AG09309 (cell line): Measurements from ENCODE around the gene WSCD2.

Source experiments
- DNase-seq: peaks from one replicate; pipeline ENCODE4 v3.0.0-alpha.2; 2010; ENCODE audit warnings: low read depth
- H3K4me3 ChIP-seq: 2 replicates; pipeline ENCODE4 v1.5.1; 2011; ENCODE audit warnings: mild to moderate bottlenecking, low read depth, low read length, moderate library complexity; ENCODE audit not compliant: control insufficient read depth
- TF ChIP-seq, protein P1 (sequence below): IDR thresholded peaks from 2 replicates; pipeline ENCODE4 v1.5.1; 2011; ENCODE audit warnings: mild to moderate bottlenecking, low read depth, low read length, inconsistent platforms; ENCODE audit not compliant: insufficient read depth, control insufficient read depth; ENCODE audit errors: missing control alignments

The WSCD2 gene

DNA sequence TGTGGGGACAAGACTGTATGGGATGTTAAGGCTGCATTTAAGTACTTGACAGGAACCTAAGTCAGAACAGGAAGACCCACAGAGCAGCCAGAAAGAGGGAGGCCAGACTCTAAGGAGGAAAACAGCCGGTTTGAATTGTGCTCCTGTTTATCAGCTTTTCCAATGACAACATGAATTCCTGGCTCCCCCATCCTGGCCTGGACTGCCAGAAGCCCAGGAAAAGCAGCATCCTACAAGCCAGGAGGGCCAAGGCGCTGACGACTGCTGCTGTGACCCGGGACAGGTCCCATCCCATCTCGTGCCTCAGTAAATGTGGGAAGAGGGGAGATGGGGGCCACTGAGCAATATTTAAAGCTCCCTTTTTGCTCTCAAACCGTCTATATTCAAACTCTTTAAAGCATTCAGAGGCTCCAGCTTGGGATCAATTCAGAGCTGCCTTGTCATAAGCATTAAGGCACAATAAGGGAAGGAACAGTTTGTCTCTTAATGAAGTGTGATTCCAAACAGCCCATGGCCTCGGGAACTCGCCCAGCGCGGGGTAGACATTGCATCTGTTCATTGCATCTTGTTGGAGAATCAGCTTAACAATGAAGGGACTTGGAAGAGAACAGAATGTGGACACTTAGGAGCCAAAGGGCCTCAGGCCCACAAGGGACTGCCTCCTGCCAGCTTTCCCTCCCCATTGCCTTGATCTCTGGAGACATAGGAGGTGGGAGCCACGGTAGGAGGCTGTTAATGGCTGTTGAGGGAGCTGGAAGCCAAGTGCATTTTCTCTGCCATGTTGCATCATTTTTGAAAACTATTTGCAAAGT, 160.5 kb downstream of the WSCD2 start:
- no peak overlapping the region for H3K4me3 ChIP-seq
- no peak for DNase-seq
- TF ChIP-seq, protein P1, sequence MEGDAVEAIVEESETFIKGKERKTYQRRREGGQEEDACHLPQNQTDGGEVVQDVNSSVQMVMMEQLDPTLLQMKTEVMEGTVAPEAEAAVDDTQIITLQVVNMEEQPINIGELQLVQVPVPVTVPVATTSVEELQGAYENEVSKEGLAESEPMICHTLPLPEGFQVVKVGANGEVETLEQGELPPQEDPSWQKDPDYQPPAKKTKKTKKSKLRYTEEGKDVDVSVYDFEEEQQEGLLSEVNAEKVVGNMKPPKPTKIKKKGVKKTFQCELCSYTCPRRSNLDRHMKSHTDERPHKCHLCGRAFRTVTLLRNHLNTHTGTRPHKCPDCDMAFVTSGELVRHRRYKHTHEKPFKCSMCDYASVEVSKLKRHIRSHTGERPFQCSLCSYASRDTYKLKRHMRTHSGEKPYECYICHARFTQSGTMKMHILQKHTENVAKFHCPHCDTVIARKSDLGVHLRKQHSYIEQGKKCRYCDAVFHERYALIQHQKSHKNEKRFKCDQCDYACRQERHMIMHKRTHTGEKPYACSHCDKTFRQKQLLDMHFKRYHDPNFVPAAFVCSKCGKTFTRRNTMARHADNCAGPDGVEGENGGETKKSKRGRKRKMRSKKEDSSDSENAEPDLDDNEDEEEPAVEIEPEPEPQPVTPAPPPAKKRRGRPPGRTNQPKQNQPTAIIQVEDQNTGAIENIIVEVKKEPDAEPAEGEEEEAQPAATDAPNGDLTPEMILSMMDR: no peak

DNA sequence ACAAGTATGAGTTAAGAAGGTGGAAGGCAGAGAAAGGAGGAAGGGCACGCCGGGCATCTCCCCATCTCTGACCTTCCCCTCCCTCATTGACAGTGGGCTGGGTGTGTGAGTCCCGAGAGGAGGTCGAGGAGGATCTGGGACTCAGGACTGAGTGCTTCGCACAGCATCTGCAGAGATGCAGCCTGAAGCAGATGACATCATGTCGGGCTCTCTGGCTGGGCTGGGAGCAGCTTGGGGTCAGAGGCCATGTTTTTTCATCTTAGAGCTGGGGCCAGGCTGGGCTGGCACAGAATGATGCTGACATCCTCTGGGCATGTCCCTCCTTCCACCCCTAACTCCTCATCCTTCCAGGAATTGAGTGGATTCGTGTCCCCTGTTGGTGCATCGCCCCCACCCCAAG, 166.6 kb downstream of the WSCD2 start:
- no peak for DNase-seq
- TF ChIP-seq, protein P1: no peak

DNA sequence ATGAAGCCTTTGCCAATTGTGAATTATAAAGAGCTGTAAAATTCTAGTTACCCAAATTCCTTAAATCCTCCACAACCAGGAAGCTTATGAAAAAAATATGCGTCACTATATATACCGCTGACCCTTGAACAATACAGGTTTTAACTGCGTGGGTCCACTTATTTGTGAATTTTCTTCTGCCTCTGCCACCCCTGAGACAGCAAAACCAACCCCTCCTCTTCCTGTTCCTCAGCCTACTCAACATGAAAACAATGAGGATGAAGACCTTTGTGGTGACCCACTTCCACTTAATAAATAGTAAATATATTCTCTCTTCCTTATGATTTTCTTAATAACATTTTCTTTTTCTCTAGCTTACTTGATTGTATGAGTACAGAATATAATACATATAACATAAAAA, 167.9 kb downstream of the WSCD2 start:
- no peak overlapping the region for H3K4me3 ChIP-seq
- TF ChIP-seq, protein P1: no peak
- DNase-seq: no peak

More for the DNA sequence above, 166.6 kb downstream of the WSCD2 start:
- no peak overlapping the region for H3K4me3 ChIP-seq

DNA sequence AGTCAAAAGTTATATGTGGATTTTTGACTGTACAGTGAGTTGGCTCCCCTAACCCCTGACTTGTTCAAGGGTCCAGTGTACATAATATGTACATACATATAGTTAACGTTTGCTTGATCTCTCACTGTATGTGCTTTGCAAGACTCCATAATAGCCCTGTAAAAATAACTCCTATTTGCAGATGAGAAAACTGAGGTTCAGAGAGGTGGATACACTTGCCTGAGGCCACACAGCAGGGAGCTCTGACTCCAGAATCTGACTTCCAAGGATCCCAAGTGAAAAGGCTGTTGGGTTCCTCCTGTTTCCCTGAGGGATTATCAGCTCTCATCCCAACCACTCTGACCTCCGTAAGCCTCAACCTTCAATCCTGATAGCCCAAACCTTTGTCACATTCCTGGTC, 168.3 kb downstream of the WSCD2 start:
- H3K4me3 ChIP-seq: no peak overlapping the region
- DNase-seq: no peak
- TF ChIP-seq, protein P1: no peak

GRCh38 chr12:108297895-108298760, 169.0 kb downstream of the WSCD2 start:
- no peak for DNase-seq
- no peak overlapping the region for H3K4me3 ChIP-seq
- TF ChIP-seq, protein P1: no peak

GRCh38 chr12:108298761-108299275, 169.7 kb downstream of the WSCD2 start:
- TF ChIP-seq, protein P1: no peak
- no peak for DNase-seq
- no peak overlapping the region for H3K4me3 ChIP-seq
